AML-193 (cell line): Measurements from ENCODE around the gene PEX13.
A peak's percentile ranks its signal among the peaks of the same experiment; 100 is the strongest.

Source experiments
- DNase-seq, 2 experiments: peaks; one replicate each; lab custom pipeline; 2025; lab: John Stamatoyannopoulos, UW

PEX13 gene

DNA sequence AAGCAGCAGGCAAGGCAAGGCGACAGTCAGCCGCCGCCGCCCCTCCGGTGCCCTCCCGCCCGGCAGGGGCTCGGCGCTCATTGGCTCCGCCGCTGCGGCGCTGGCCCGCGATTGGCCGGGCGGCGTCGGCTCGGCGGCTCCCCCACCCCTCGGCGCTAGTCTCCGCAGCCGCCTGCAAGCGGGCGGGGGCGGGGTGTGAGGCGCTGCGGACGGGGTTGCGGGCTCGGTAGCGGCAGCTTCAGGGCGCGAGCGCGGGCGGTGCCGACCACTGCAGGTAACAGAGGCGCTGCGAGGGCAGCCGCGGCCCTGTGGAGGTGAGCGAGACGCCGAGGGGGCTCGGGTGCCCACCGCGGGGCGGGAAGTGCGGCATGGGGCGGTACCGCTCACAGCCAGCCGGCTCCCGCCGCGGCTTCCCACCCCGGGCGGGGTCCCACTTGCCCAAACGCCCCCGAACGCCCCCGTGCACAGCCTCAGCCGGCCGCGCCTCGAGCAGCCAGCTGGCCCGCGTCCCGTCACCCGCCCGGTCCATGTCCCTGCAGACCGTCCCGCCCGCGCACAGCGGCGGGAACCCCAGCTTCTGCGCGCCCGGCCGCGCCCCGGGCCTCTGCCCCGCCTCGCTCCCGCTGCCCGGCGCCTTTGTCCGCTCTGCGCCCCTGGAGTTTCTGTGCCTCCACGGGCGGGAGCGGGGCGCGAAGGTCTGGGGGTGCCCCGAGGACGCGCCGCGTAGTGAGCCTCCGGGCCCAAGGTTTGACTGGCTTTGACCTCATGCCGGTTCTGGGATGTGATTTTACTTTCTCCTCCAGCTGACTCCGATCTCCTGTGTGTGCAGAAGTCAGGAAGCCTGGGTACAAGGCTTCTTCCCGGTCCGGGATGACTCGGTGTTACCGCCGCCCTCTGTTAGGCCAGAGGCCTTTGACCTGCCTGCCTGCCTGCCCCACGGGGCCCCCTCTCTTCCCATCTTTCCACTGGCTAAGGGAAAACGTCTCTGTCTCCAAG, 48.5 kb downstream of the PEX13 start, which contains the start of gene SANBR:
TSS of gene SANBR (plus strand) at position 158 of the 996 bp plus-strand sequence. CDS start 4,480 bp downstream, outside the sequence.
- DNase-seq, result peak; percentile 90 to 93

DNA sequence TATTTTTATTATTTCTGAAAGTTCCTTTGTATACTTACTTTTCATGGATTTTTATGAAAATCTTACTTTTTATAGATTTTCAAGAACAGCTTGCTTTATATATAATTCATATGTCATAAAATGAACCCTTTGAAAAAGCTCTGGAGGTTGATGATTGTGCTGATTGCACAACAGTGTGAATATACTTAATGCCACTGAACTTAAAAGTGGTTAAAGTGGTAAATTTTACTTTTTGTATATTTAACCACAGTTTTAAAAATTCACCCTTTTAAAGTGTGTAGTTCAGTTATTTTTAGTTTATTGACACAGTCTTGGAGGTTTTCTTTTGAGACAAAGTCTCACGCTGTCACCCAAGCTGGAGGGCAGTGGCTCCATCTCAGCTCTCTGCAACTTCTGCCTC, 56.6 kb downstream of the PEX13 start:
- DNase-seq, result no peak

DNA sequence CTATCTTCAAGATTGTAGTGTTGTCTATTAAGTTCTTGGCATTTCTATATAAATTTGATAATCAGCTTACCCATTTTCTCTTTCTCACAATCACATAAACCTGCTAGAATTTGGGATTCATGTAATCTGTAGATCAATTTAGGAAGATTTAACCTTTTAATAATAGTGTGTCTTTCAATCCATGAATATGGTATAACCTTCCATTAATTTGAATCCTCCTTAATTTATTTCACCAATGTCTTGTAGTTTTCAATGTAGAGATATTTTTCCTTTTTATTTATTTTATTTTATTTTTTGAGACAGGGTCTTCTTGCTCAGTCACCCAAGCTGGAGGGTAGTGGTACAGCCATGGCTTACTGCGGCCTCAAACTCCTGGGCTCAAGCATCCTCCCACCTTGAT, 68.4 kb downstream of the PEX13 start:
- DNase-seq, result no peak

- DNase-seq, result no peak
These were observed 72.3 kb downstream of the PEX13 start for GRCh38 chr2:61089797-61090196.

DNA sequence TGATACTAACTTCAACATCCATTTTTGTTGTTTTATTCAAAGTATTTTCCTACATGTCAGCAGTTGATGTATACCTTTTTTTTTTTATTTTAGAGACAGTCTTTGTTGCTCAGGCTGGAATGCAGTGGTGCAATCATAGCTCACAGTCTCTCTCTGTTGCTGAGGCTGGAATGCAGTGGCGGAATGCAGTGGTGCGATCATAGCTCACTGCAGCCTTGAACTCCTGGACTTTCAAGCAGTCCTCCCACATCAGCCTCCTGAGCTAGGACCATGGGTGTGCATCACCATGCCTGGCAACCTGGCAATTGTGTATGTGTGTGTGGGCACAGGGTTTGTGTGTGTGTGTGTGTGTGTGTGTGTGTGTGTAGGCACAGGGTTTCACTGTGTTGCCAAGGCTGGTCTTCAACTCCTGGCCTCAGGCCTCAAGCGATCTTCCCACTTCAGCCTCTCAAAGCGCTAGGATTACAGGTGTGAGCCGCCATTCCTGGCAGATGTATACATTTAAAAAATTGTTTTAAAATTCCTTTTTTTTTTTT, 72.9 kb downstream of the PEX13 start:
- DNase-seq, result no peak

GRCh38 chr2:61091485-61091884, 74.0 kb downstream of the PEX13 start:
- no peak for DNase-seq

DNA sequence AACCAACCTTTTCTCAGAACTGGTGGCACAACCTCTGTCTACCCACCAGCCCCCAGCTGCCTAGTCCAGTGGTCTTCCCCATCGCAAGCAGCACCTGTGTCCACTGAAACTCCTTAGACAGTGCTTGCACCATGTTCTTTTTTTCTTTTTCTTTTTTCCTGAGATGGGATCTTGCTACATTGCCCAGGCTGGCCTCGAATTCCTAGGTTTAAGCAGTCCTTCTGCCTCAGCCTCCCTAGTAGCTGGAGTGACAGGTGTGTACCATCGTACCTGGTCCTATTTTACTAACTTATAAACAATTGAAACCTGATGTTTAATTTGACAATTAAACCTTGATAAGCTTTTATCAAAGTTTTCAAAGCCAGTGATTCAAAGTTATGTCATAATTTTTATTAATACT, 78.9 kb downstream of the PEX13 start:
- no peak for DNase-seq

GRCh38 chr2:61100801-61101200, 83.3 kb downstream of the PEX13 start:
- no peak for DNase-seq
